ENCODE results near the gene RNF7.
"Not testable (repeated sequence)": the region's sequence is repeated elsewhere in the genome, so short reads cannot be mapped to it uniquely, and the experiment has no call there.

Gene RNF7

GRCh38 chr3:141782386-141782932 lies 44.4 kb downstream of the RNF7 start:
- DNase-seq (ENCODE audit: low spot score): peak; percentile 5

- no peak for DNase-seq (ENCODE audit: low spot score)
These were observed 45.5 kb downstream of the RNF7 start for GRCh38 chr3:141783632-141784031.

- no peak for DNase-seq (ENCODE audit: low spot score)
These were observed 46.0 kb downstream of the RNF7 start for GRCh38 chr3:141784096-141784495.

- DNase-seq (ENCODE audit: low spot score): no peak
These were observed 46.4 kb downstream of the RNF7 start for GRCh38 chr3:141784531-141784930.

GRCh38 chr3:141788149-141788548 lies 50.1 kb downstream of the RNF7 start:
- DNase-seq (ENCODE audit: low spot score): no peak

- not testable (repeated sequence) for DNase-seq (ENCODE audit: low spot score)
These were observed 50.7 kb downstream of the RNF7 start for GRCh38 chr3:141788750-141789149.

- DNase-seq (ENCODE audit: low spot score): peak; percentile 30
These were observed 51.2 kb downstream of the RNF7 start for GRCh38 chr3:141789281-141789680.

GRCh38 chr3:141790171-141790570 lies 52.1 kb downstream of the RNF7 start:
- no peak for DNase-seq (ENCODE audit: low spot score)

- DNase-seq (ENCODE audit: low spot score): no peak
These were observed 54.4 kb downstream of the RNF7 start for GRCh38 chr3:141792495-141792894.

GRCh38 chr3:141793476-141794260 lies 55.6 kb downstream of the RNF7 start:
- DNase-seq (ENCODE audit: low spot score): no peak

- no peak for DNase-seq (ENCODE audit: low spot score)
These were observed 57.2 kb downstream of the RNF7 start for GRCh38 chr3:141795276-141795675.

- no peak for DNase-seq (ENCODE audit: low spot score)
These were observed 57.6 kb downstream of the RNF7 start for GRCh38 chr3:141795741-141796080.

GRCh38 chr3:141796081-141796888 lies 58.2 kb downstream of the RNF7 start:
- DNase-seq (ENCODE audit: low spot score): no peak
